HEK293 (cell line): ENCODE results near the gene RPS19BP1.

Source experiments
- GLIS1 ChIP-seq: fragments of 450-650 bp; formaldehyde crosslinking; IDR thresholded peaks from 2 replicates; pipeline ENCODE4 v1.5.1; 2016; ENCODE audit warnings: missing biosample characterization, missing genetic modification characterization
- HOXA7 ChIP-seq: sonication (generic); formaldehyde crosslinking; IDR thresholded peaks from 2 replicates; pipeline ENCODE4 v1.8.1; 2022; ENCODE audit warnings: missing genetic modification reagents, borderline replicate concordance
- KLF10 ChIP-seq: fragments of 450-650 bp; IDR thresholded peaks from 2 replicates; pipeline ENCODE4 v1.5.1; 2018; ENCODE audit warnings: missing biosample characterization, mild to moderate bottlenecking, missing genetic modification characterization
- MEIS1 ChIP-seq: sonication (generic); formaldehyde crosslinking; IDR thresholded peaks from 2 replicates; pipeline ENCODE4 v1.8.1; 2022; ENCODE audit warnings: missing genetic modification reagents, mild to moderate bottlenecking, borderline replicate concordance
- MZF1 ChIP-seq: fragments of 450-650 bp; formaldehyde crosslinking; IDR thresholded peaks from 2 replicates; pipeline ENCODE4 v1.5.1; 2017; ENCODE audit warnings: missing biosample characterization, missing genetic modification characterization, borderline replicate concordance
- PBX3 ChIP-seq: sonication (generic); formaldehyde crosslinking; IDR thresholded peaks from 2 replicates; pipeline ENCODE4 v1.8.1; 2022; ENCODE audit warnings: mild to moderate bottlenecking, moderate library complexity, missing genetic modification reagents
- SCRT2 ChIP-seq: fragments of 450-650 bp; formaldehyde crosslinking; IDR thresholded peaks from 2 replicates; pipeline ENCODE4 v1.5.1; 2016; ENCODE audit warnings: missing biosample characterization, missing genetic modification characterization
- YY2 ChIP-seq: fragments of 450-650 bp; formaldehyde crosslinking; IDR thresholded peaks from 2 replicates; pipeline ENCODE4 v1.5.1; 2016; ENCODE audit warnings: missing biosample characterization, missing genetic modification characterization
- ZBTB1 ChIP-seq: fragments of 450-650 bp; formaldehyde crosslinking; IDR thresholded peaks from 2 replicates; pipeline ENCODE4 v1.5.1; 2016; ENCODE audit warnings: missing biosample characterization, missing genetic modification characterization
- ZBTB49 ChIP-seq: fragments of 450-650 bp; formaldehyde crosslinking; IDR thresholded peaks from 2 replicates; pipeline ENCODE4 v1.5.1; 2016; ENCODE audit warnings: missing biosample characterization, missing genetic modification characterization, low read depth
- ZBTB8A ChIP-seq: fragments of 450-650 bp; formaldehyde crosslinking; IDR thresholded peaks from 2 replicates; pipeline ENCODE4 v1.5.1; 2016; ENCODE audit warnings: missing biosample characterization, missing genetic modification characterization
- ZNF133 ChIP-seq: fragments of 450-650 bp; formaldehyde crosslinking; IDR thresholded peaks from 2 replicates; pipeline ENCODE4 v1.5.1; 2016; ENCODE audit warnings: missing biosample characterization, missing genetic modification characterization
- ZNF221 ChIP-seq: fragments of 450-650 bp; formaldehyde crosslinking; IDR thresholded peaks from 2 replicates; pipeline ENCODE4 v1.5.1; 2017; ENCODE audit warnings: missing biosample characterization, missing genetic modification characterization, borderline replicate concordance
- ZNF239 ChIP-seq: fragments of 450-650 bp; formaldehyde crosslinking; IDR thresholded peaks from 2 replicates; pipeline ENCODE4 v1.5.1; 2016; ENCODE audit warnings: missing biosample characterization, missing genetic modification characterization
- ZNF24 ChIP-seq: fragments of 450-650 bp; formaldehyde crosslinking; IDR thresholded peaks from 2 replicates; pipeline ENCODE4 v1.5.1; 2016; ENCODE audit warnings: missing biosample characterization, missing genetic modification characterization
- ZNF274 ChIP-seq, 2 experiments: fragments of 200-500 bp in 1 of 2; fragments of 450-650 bp in 1 of 2; sonication (Bioruptor generic) in 1 of 2; formaldehyde crosslinking in 1 of 2; IDR thresholded peaks; 2 replicates each; pipeline versions ENCODE4 v1.5.1 to v1.6.1; 2014 to 2016; ENCODE audit warnings: borderline replicate concordance in 1 of 2, inconsistent platforms in 1 of 2, low read length in 1 of 2, missing biosample characterization in 1 of 2, missing genetic modification characterization in 1 of 2
- ZNF48 ChIP-seq: fragments of 450-650 bp; formaldehyde crosslinking; IDR thresholded peaks from 2 replicates; pipeline ENCODE4 v1.5.1; 2016; ENCODE audit warnings: missing biosample characterization, missing genetic modification characterization
- ZNF514 ChIP-seq: fragments of 450-650 bp; formaldehyde crosslinking; IDR thresholded peaks from 2 replicates; pipeline ENCODE4 v1.5.1; 2016; ENCODE audit warnings: missing biosample characterization, missing genetic modification characterization
- ZNF521 ChIP-seq: fragments of 450-650 bp; formaldehyde crosslinking; IDR thresholded peaks from 2 replicates; pipeline ENCODE4 v1.5.1; 2017; ENCODE audit warnings: missing biosample characterization, mild to moderate bottlenecking, missing genetic modification characterization
- ZNF544 ChIP-seq: fragments of 450-650 bp; formaldehyde crosslinking; IDR thresholded peaks from 2 replicates; pipeline ENCODE4 v1.5.0; 2017; ENCODE audit warnings: missing biosample characterization, missing genetic modification characterization
- ZNF558 ChIP-seq: fragments of 450-650 bp; formaldehyde crosslinking; IDR thresholded peaks from 2 replicates; pipeline ENCODE4 v1.5.1; 2016; ENCODE audit warnings: missing biosample characterization, missing genetic modification characterization
- ZNF560 ChIP-seq: fragments of 450-650 bp; formaldehyde crosslinking; IDR thresholded peaks from 2 replicates; pipeline ENCODE4 v1.5.1; 2017; ENCODE audit warnings: missing biosample characterization, missing genetic modification characterization, borderline replicate concordance
- ZNF585B ChIP-seq: fragments of 450-650 bp; formaldehyde crosslinking; IDR thresholded peaks from 2 replicates; pipeline ENCODE4 v1.5.1; 2016; ENCODE audit warnings: missing biosample characterization, missing genetic modification characterization
- ZNF610 ChIP-seq: fragments of 450-650 bp; formaldehyde crosslinking; IDR thresholded peaks from 2 replicates; pipeline ENCODE4 v1.5.1; 2016; ENCODE audit warnings: missing biosample characterization, missing genetic modification characterization, borderline replicate concordance
- ZNF624 ChIP-seq: fragments of 450-650 bp; formaldehyde crosslinking; IDR thresholded peaks from 2 replicates; pipeline ENCODE4 v1.5.1; 2017; ENCODE audit warnings: missing biosample characterization, missing genetic modification characterization
- ZNF626 ChIP-seq: fragments of 450-650 bp; sonication (Bioruptor Pico); formaldehyde crosslinking; IDR thresholded peaks from 2 replicates; pipeline ENCODE4 v1.5.1; 2018; ENCODE audit warnings: missing biosample characterization, missing genetic modification characterization, inconsistent platforms
- ZNF670 ChIP-seq: fragments of 450-650 bp; formaldehyde crosslinking; IDR thresholded peaks from 2 replicates; pipeline ENCODE4 v1.5.1; 2016; ENCODE audit warnings: missing biosample characterization, missing genetic modification characterization, low read depth
- ZNF792 ChIP-seq: fragments of 450-650 bp; formaldehyde crosslinking; IDR thresholded peaks from 2 replicates; pipeline ENCODE4 v1.5.1; 2016; ENCODE audit warnings: missing biosample characterization, missing genetic modification characterization
- ZSCAN23 ChIP-seq: fragments of 450-650 bp; formaldehyde crosslinking; IDR thresholded peaks from 2 replicates; pipeline ENCODE4 v1.5.1; 2016; ENCODE audit warnings: missing biosample characterization, missing genetic modification characterization
- TF ChIP-seq, protein P1 (sequence below): fragments of 450-650 bp; formaldehyde crosslinking; IDR thresholded peaks from 2 replicates; pipeline ENCODE4 v1.5.1; 2016; ENCODE audit warnings: missing biosample characterization, missing genetic modification characterization
- TF ChIP-seq, protein P2 (sequence below): fragments of 450-650 bp; formaldehyde crosslinking; IDR thresholded peaks from 2 replicates; pipeline ENCODE4 v1.5.1; 2016; ENCODE audit warnings: missing biosample characterization, missing genetic modification characterization
- TF ChIP-seq, protein P3 (sequence below): fragments of 450-650 bp; formaldehyde crosslinking; IDR thresholded peaks from 2 replicates; pipeline ENCODE4 v1.5.1; 2016; ENCODE audit warnings: missing biosample characterization, missing genetic modification characterization
- TF ChIP-seq, protein P4 (sequence below): fragments of 450-650 bp; formaldehyde crosslinking; IDR thresholded peaks from 2 replicates; pipeline ENCODE4 v1.5.1; 2016; ENCODE audit warnings: missing biosample characterization, missing genetic modification characterization, low read depth

RPS19BP1 gene

DNA sequence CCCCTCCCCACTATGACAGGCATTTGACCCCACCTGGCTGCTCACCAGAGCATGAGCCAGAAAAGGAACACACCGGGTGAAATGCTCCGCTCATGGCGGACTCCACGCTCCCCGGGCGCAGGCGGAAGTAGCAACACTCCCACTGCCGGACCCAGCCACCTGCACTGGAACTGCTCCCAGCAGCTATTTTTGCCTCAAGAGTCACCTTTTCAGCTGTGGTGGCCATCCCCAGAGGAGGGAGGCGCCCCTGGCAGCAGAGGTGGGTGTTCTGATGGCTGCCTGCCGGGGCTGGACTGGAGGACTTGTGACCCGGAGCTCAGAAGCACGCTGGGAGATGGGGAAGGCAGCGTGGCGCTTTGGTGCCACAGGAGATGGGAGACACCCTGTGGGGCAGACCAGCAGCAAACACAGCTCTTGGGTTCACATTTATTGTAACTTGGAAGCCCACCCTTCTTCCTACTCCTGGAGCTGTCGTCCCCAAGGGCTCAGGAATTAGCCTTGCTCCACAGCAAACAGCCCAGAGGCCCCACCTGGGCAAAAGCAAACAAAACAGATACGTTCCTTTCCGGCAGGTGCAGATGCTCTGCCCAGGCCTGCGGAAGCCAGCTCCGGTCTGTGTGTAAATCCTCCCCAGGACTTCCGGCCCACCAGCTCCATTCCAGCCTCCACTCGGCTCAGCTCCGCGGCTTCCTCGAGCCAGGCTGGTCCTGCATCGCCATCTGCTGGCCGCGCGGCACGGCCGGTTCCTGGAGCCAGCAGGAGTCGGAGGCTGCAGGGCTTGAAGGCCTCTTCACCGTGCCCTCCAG, 3.7 kb downstream of the RPS19BP1 start (continued):
- TF ChIP-seq ZBTB49 (tag by site-specific recombination) (no peak), ZNF24 (tag by site-specific recombination) (peak; percentile 97), GLIS1 (tag by site-specific recombination) (peak; percentile 76), ZNF585B (tag by site-specific recombination) (no peak), ZNF560 (no peak), ZBTB1 (no peak), ZNF610 (tag by site-specific recombination) (no peak), ZNF792 (tag by site-specific recombination) (no peak), ZBTB8A (tag by site-specific recombination) (peak; percentile 66), ZNF239 (tag by site-specific recombination) (peak; percentile 83; the same call in 1 of the 2 replicates), ZNF274 (IDR thresholded peaks at IDR 0.05; ENCODE audit: low read length) (no peak), ZNF274 (tag by site-specific recombination; IDR thresholded peaks at IDR 0.05; ENCODE audit: borderline replicate concordance) (no peak), PBX3 (CRISPR knock-in tag) (peak; percentile 77; the same call in 1 of the 2 replicates), HOXA7 (CRISPR knock-in tag) (no peak), ZNF48 (tag by site-specific recombination) (no peak), MEIS1 (CRISPR knock-in tag) (no peak), KLF10 (tag by site-specific recombination) (peak; percentile 65; the same call in 1 of the 2 replicates), ZNF624 (no peak), ZSCAN23 (tag by site-specific recombination) (peak; percentile 90), ZNF670 (tag by site-specific recombination) (no peak), ZNF514 (tag by site-specific recombination) (no peak), ZNF521 (no peak), ZNF558 (tag by site-specific recombination) (peak; percentile 28; the same call in 1 of the 2 replicates), YY2 (tag by site-specific recombination) (peak; percentile 77), ZNF626 (no peak), ZNF544 (tag by site-specific recombination) (no peak), ZNF133 (tag by site-specific recombination) (no peak), ZNF221 (no peak), MZF1 (tag by site-specific recombination) (no peak), SCRT2 (tag by site-specific recombination) (peak; percentile 38; the same call in 1 of the 2 replicates)
- TF ChIP-seq, protein P1, sequence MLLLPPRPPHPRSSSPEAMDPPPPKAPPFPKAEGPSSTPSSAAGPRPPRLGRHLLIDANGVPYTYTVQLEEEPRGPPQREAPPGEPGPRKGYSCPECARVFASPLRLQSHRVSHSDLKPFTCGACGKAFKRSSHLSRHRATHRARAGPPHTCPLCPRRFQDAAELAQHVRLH (tag by site-specific recombination) = peak; percentile 86; the same call in 1 of the 2 replicates
- TF ChIP-seq, protein P2, sequence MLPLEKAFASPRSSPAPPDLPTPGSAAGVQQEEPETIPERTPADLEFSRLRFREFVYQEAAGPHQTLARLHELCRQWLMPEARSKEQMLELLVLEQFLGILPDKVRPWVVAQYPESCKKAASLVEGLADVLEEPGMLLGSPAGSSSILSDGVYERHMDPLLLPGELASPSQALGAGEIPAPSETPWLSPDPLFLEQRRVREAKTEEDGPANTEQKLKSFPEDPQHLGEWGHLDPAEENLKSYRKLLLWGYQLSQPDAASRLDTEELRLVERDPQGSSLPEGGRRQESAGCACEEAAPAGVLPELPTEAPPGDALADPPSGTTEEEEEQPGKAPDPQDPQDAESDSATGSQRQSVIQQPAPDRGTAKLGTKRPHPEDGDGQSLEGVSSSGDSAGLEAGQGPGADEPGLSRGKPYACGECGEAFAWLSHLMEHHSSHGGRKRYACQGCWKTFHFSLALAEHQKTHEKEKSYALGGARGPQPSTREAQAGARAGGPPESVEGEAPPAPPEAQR = peak; percentile 94
- TF ChIP-seq, protein P3, sequence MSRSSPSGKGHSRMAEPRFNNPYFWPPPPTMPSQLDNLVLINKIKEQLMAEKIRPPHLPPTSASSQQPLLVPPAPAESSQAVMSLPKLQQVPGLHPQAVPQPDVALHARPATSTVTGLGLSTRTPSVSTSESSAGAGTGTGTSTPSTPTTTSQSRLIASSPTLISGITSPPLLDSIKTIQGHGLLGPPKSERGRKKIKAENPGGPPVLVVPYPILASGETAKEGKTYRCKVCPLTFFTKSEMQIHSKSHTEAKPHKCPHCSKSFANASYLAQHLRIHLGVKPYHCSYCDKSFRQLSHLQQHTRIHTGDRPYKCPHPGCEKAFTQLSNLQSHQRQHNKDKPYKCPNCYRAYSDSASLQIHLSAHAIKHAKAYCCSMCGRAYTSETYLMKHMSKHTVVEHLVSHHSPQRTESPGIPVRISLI (tag by site-specific recombination) = no peak
- TF ChIP-seq, protein P4, sequence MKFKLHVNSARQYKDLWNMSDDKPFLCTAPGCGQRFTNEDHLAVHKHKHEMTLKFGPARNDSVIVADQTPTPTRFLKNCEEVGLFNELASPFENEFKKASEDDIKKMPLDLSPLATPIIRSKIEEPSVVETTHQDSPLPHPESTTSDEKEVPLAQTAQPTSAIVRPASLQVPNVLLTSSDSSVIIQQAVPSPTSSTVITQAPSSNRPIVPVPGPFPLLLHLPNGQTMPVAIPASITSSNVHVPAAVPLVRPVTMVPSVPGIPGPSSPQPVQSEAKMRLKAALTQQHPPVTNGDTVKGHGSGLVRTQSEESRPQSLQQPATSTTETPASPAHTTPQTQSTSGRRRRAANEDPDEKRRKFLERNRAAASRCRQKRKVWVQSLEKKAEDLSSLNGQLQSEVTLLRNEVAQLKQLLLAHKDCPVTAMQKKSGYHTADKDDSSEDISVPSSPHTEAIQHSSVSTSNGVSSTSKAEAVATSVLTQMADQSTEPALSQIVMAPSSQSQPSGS (tag by site-specific recombination) = no peak
